GM12875 (cell line): Measurements from ENCODE around the gene EFCAB5.

Experiments
- H3K4me3 ChIP-seq: one replicate; pipeline ENCODE4 v1.5.1; 2011; ENCODE audit warnings: low read depth, low read length, control low read depth
- CTCF ChIP-seq: IDR thresholded peaks from 2 replicates; pipeline ENCODE4 v1.5.1; 2011; ENCODE audit warnings: low read depth, mild to moderate bottlenecking, control low read depth, inconsistent platforms, low read length, moderate library complexity, borderline replicate concordance; ENCODE audit not compliant: insufficient read depth

EFCAB5 gene

GRCh38 chr17:29909236-29910003, 32.0 kb upstream of the EFCAB5 start:
- H3K4me3 ChIP-seq, result no peak overlapping the region
- no peak for TF ChIP-seq CTCF

- TF ChIP-seq CTCF, result no peak
- no peak overlapping the region for H3K4me3 ChIP-seq
Measured at GRCh38 chr17:29911641-29912177, 29.7 kb upstream of the EFCAB5 start.

GRCh38 chr17:29914819-29915537, 26.5 kb upstream of the EFCAB5 start:
- H3K4me3 ChIP-seq, result no peak overlapping the region
- TF ChIP-seq CTCF, result no peak

- no peak for TF ChIP-seq CTCF
- H3K4me3 ChIP-seq, result no peak overlapping the region
Measured at GRCh38 chr17:29918016-29918415, 23.4 kb upstream of the EFCAB5 start.

GRCh38 chr17:29918922-29919856, 22.2 kb upstream of the EFCAB5 start:
- no peak for TF ChIP-seq CTCF
- H3K4me3 ChIP-seq, result no peak overlapping the region

GRCh38 chr17:29924786-29925185, 16.6 kb upstream of the EFCAB5 start:
- H3K4me3 ChIP-seq, result no peak overlapping the region
- no peak for TF ChIP-seq CTCF
